Measurements from ENCODE around the gene RFX4. TPM values are rescaled to one million over a fixed set of nuclear protein-coding genes. Genes with fewer than 3 reads are reported as not detected.
A peak's percentile ranks its signal among the peaks of the same experiment; 100 is the strongest.

Gene RFX4
- total and polyA plus RNA-seq, 2 donors (not counting 1 experiment from before 2014, with no cell fraction given), result not detected

- H3K9me3 ChIP-seq (ENCODE audit: control insufficient read depth, insufficient read depth, low read depth, low read length), result no peaks in the 10 kb centered on the region
- H3K79me2 ChIP-seq (ENCODE audit: control insufficient read depth, insufficient read depth, low read length), result no peaks in the 10 kb centered on the region
- H4K20me1 ChIP-seq (ENCODE audit: control insufficient read depth, extremely low read depth, insufficient read depth, low read length), result no peaks in the 10 kb centered on the region
- no peak overlapping the region for H2AFZ ChIP-seq (ENCODE audit: low read length)
- H3K4me2 ChIP-seq (ENCODE audit: extremely low read depth, insufficient read depth, low read length), result no peak overlapping the region
- H3K9ac ChIP-seq (ENCODE audit: insufficient read depth, low read length), result no peak overlapping the region
- H3K27ac ChIP-seq (ENCODE audit: insufficient read depth, low read length), result no peak overlapping the region
- no peak overlapping the region for H3K4me3 ChIP-seq (replicated peaks in 1 of 4; ENCODE audit: control extremely low read depth in 1 of 4, insufficient read depth in 1 of 4, low read depth in 3 of 4, low read length in 4 of 4)
- no peaks in the 10 kb centered on the region for H3K27me3 ChIP-seq (ENCODE audit: control insufficient read depth, insufficient read depth, low read length)
- H3K36me3 ChIP-seq (ENCODE audit: control insufficient read depth, insufficient read depth, low read length), result no peaks in the 10 kb centered on the region
- DNase-seq (ENCODE audit: low read depth in 2 of 2), result no peak
- no peaks in the 10 kb centered on the region for H3K4me1 ChIP-seq (ENCODE audit: control insufficient read depth, extremely low read depth, insufficient read depth, low read length)
- TF ChIP-seq EZH2 (IDR thresholded peaks at IDR 0.05; ENCODE audit: low read length, missing control alignments), result no peak
Observed at GRCh38 chr12:106767206-106767605, 184.4 kb downstream of the RFX4 start.

DNA sequence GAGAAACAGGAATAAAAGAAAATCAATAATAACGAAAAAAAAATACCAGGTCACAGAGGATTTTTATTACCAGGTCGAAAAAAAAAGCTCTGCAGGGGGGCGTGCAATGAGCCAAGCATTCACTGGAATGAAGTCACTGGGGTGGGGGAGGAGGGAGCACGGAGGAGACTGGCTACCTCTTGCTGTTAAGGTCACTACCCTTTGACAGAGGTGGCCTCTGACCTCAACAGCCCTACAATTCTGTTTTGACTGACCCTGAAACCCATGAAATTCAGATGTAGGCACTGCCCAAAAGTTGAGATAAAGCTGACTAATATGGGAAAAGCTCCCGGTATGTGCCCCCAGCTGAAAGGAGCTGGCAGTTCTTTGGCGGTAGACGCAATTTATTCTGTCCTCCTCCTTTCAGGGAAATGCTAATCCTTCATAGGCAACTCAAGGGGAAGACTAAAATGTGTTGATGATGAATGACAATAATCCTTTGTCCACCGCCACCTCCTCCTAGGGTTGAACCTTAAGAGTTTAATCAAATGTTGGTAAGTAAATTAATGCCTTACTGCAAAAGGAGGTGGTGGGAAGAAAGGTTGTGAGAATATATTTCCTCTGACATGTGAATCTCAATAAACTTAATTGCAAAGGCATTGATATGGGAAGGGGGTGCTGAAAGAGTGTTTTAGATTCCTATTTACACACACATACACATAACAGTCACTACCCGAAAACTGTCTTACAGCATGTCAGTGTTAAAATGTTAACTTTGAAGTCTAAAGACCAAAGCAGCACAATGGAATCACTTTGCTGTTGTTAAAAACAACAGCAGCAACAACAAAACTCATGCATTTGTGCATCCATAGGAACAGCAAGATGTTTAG is 185.4 kb downstream of the RFX4 start:
- no peak overlapping the region for H2AFZ ChIP-seq (ENCODE audit: low read length)
- TF ChIP-seq, protein P1, sequence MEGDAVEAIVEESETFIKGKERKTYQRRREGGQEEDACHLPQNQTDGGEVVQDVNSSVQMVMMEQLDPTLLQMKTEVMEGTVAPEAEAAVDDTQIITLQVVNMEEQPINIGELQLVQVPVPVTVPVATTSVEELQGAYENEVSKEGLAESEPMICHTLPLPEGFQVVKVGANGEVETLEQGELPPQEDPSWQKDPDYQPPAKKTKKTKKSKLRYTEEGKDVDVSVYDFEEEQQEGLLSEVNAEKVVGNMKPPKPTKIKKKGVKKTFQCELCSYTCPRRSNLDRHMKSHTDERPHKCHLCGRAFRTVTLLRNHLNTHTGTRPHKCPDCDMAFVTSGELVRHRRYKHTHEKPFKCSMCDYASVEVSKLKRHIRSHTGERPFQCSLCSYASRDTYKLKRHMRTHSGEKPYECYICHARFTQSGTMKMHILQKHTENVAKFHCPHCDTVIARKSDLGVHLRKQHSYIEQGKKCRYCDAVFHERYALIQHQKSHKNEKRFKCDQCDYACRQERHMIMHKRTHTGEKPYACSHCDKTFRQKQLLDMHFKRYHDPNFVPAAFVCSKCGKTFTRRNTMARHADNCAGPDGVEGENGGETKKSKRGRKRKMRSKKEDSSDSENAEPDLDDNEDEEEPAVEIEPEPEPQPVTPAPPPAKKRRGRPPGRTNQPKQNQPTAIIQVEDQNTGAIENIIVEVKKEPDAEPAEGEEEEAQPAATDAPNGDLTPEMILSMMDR (conservative IDR thresholded peaks at IDR 0.05 in 1 of 2, IDR thresholded peaks at IDR 0.05 in 1 of 2; ENCODE audit: low read depth in 1 of 2, low read length in 2 of 2), result no peak
- no peak for TF ChIP-seq EZH2 (IDR thresholded peaks at IDR 0.05; ENCODE audit: low read length, missing control alignments)
- no peaks in the 10 kb centered on the region for H3K36me3 ChIP-seq (ENCODE audit: control insufficient read depth, insufficient read depth, low read length)

DNA sequence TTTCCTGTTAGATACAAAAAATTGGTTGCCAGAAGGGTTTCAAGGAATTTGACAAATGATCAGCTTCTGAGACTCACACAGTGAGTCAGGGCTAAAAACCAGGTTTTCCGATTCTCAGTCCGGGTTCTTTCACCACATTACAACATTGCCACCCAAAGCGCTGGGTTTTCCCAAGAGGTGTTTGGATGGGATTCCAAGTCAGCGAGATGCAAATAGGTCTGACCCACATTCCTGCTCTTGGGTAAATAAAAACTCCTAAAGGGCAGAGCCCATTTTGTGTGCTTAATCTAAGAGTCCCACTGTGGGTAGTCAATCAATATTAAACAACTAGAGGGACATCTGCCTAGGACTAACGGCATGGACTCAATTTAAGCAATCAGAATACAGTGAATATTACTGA is 186.3 kb downstream of the RFX4 start:
- Histone ChIP-seq H2AFZ (ENCODE audit: low read length) (no peak overlapping the region), H4K20me1 (ENCODE audit: control insufficient read depth, extremely low read depth, insufficient read depth, low read length) (no peaks in the 10 kb centered on the region), H3K9me3 (ENCODE audit: control insufficient read depth, insufficient read depth, low read depth, low read length) (no peaks in the 10 kb centered on the region), H3K27me3 (ENCODE audit: control insufficient read depth, insufficient read depth, low read length) (no peaks in the 10 kb centered on the region), H3K4me1 (ENCODE audit: control insufficient read depth, extremely low read depth, insufficient read depth, low read length) (no peaks in the 10 kb centered on the region), H3K79me2 (ENCODE audit: control insufficient read depth, insufficient read depth, low read length) (no peaks in the 10 kb centered on the region), H3K9ac (ENCODE audit: insufficient read depth, low read length) (no peak overlapping the region), H3K4me2 (ENCODE audit: extremely low read depth, insufficient read depth, low read length) (no peak overlapping the region), H3K27ac (ENCODE audit: insufficient read depth, low read length) (no peak overlapping the region), H3K4me3 (replicated peaks in 1 of 4; ENCODE audit: control extremely low read depth in 1 of 4, insufficient read depth in 1 of 4, low read depth in 3 of 4, low read length in 4 of 4) (no peak overlapping the region), H3K36me3 (ENCODE audit: control insufficient read depth, insufficient read depth, low read length) (no peaks in the 10 kb centered on the region)
- TF ChIP-seq, protein P1 (conservative IDR thresholded peaks at IDR 0.05 in 1 of 2, IDR thresholded peaks at IDR 0.05 in 1 of 2; ENCODE audit: low read depth in 1 of 2, low read length in 2 of 2), result no peak
- no peak for TF ChIP-seq EZH2 (IDR thresholded peaks at IDR 0.05; ENCODE audit: low read length, missing control alignments)
- peak; percentile 65 to 89 for DNase-seq (ENCODE audit: low read depth in 2 of 2)

More for the DNA sequence above, 185.4 kb downstream of the RFX4 start:
- Histone ChIP-seq H3K4me1 (ENCODE audit: control insufficient read depth, extremely low read depth, insufficient read depth, low read length) (no peaks in the 10 kb centered on the region), H4K20me1 (ENCODE audit: control insufficient read depth, extremely low read depth, insufficient read depth, low read length) (no peaks in the 10 kb centered on the region), H3K4me3 (replicated peaks in 1 of 4; ENCODE audit: control extremely low read depth in 1 of 4, insufficient read depth in 1 of 4, low read depth in 3 of 4, low read length in 4 of 4) (no peak overlapping the region), H3K9me3 (ENCODE audit: control insufficient read depth, insufficient read depth, low read depth, low read length) (no peaks in the 10 kb centered on the region), H3K9ac (ENCODE audit: insufficient read depth, low read length) (no peak overlapping the region), H3K4me2 (ENCODE audit: extremely low read depth, insufficient read depth, low read length) (no peak overlapping the region), H3K27ac (ENCODE audit: insufficient read depth, low read length) (no peak overlapping the region), H3K79me2 (ENCODE audit: control insufficient read depth, insufficient read depth, low read length) (no peaks in the 10 kb centered on the region), H3K27me3 (ENCODE audit: control insufficient read depth, insufficient read depth, low read length) (no peaks in the 10 kb centered on the region)
- DNase-seq (ENCODE audit: low read depth in 2 of 2), result peak; percentile 39 to 73
